MM.1S (cell line): Measurements from ENCODE around the gene METTL22.

ENCODE experiments used
- DNase-seq: peaks from one replicate; pipeline ENCODE4 v3.0.0-alpha.2; 2015
- H2AFZ ChIP-seq: fragments of 300-600 bp; sonication (generic); 2 replicates; pipeline ENCODE4 v1.6.0; 2016; ENCODE audit warnings: antibody characterized with exemption, low read length
- H3F3A ChIP-seq: fragments of 300-600 bp; sonication (generic); 2 replicates; pipeline ENCODE4 v1.6.1; 2016; ENCODE audit warnings: mild to moderate bottlenecking, antibody characterized with exemption, low read length, moderate library complexity, mixed read lengths; ENCODE audit not compliant: insufficient read depth
- H3K27ac ChIP-seq: fragments of 300-600 bp; sonication (generic); 2 replicates; pipeline ENCODE4 v1.5.1; 2016; ENCODE audit warnings: mild to moderate bottlenecking, low read length
- H3K27me3 ChIP-seq: fragments of 300-600 bp; sonication (generic); replicated peaks from 2 replicates; pipeline ENCODE4 v1.6.0; 2016; ENCODE audit warnings: low read length; ENCODE audit not compliant: insufficient read depth
- H3K36me3 ChIP-seq: fragments of 300-600 bp; sonication (generic); replicated peaks from 2 replicates; pipeline ENCODE4 v1.6.1; 2016; ENCODE audit warnings: mild to moderate bottlenecking, low read length, mixed read lengths; ENCODE audit not compliant: insufficient read depth
- H3K4me1 ChIP-seq: fragments of 300-600 bp; sonication (generic); 2 replicates; pipeline ENCODE4 v1.6.1; 2016; ENCODE audit warnings: low read length, mixed read lengths
- H3K4me2 ChIP-seq: fragments of 300-600 bp; sonication (generic); 2 replicates; pipeline ENCODE4 v1.6.0; 2016; ENCODE audit warnings: low read depth, low read length
- H3K4me3 ChIP-seq: fragments of 300-600 bp; sonication (generic); 2 replicates; pipeline ENCODE4 v1.5.1; 2016; ENCODE audit warnings: low read length, mixed read lengths
- H3K79me2 ChIP-seq: fragments of 300-600 bp; sonication (generic); 2 replicates; pipeline ENCODE4 v1.6.1; 2016; ENCODE audit warnings: mixed run types, low read length, mixed read lengths
- H3K9ac ChIP-seq: fragments of 300-600 bp; sonication (generic); 2 replicates; pipeline ENCODE4 v1.6.1; 2016; ENCODE audit warnings: low read length, mixed read lengths
- H3K9me2 ChIP-seq: fragments of 300-600 bp; sonication (generic); replicated peaks from 2 replicates; pipeline ENCODE4 v1.6.1; 2016; ENCODE audit warnings: mild to moderate bottlenecking, low read length, mixed read lengths; ENCODE audit not compliant: insufficient read depth
- H3K9me3 ChIP-seq: fragments of 300-600 bp; sonication (generic); replicated peaks from 2 replicates; pipeline ENCODE4 v1.6.1; 2016; ENCODE audit warnings: mild to moderate bottlenecking, low read length, mixed read lengths; ENCODE audit not compliant: insufficient read depth
- H4K20me1 ChIP-seq: fragments of 300-600 bp; sonication (generic); 2 replicates; pipeline ENCODE4 v1.6.1; 2016; ENCODE audit warnings: mild to moderate bottlenecking, low read length, moderate library complexity, mixed read lengths; ENCODE audit not compliant: insufficient read depth
- EZH2 ChIP-seq: fragments of 300-600 bp; sonication (generic); optimal IDR thresholded peaks from 2 replicates; pipeline ENCODE3; 2017; ENCODE audit warnings: low read depth, mild to moderate bottlenecking, antibody characterized with exemption, low read length, mixed read lengths
- EZH2phosphoT487 ChIP-seq: fragments of 300-600 bp; sonication (generic); IDR thresholded peaks from 2 replicates; pipeline ENCODE4 v1.6.1; 2018; ENCODE audit warnings: antibody characterized with exemption, low read length
- TF ChIP-seq, protein P1 (sequence below): fragments of 300-600 bp; sonication (generic); IDR thresholded peaks from 2 replicates; pipeline ENCODE4 v1.5.1; 2016; ENCODE audit warnings: antibody characterized with exemption, low read length, mixed read lengths

The METTL22 gene

DNA sequence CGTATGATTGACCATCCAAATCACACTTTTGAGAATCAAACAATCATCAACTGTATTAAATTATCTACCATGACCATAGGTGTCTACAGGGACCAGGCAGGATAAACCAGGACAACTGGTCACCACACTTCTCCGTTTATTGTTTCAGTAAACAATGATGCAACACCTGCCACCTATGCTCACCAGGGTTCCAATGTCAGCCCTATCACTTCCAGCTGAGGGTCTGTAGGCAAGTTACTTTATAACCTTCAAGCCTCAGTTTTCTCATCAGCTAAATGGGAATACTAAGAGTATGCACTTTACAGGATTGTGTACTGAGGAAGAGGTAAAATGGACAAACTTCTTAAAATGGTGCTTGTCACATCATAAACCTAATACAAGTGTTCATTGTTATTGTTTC, 46.1 kb upstream of the METTL22 start:
- 0 out of 2 replicates have a peak, but pooled peaks cover 4% of the 10 kb centered on the region for H3K4me1 ChIP-seq
- no peaks in the 10 kb centered on the region for H3K9me2 ChIP-seq
- no peaks in the 10 kb centered on the region for H3K27me3 ChIP-seq
- no peak overlapping the region for H3K4me2 ChIP-seq
- TF ChIP-seq EZH2, result no peak
- TF ChIP-seq, protein P1, sequence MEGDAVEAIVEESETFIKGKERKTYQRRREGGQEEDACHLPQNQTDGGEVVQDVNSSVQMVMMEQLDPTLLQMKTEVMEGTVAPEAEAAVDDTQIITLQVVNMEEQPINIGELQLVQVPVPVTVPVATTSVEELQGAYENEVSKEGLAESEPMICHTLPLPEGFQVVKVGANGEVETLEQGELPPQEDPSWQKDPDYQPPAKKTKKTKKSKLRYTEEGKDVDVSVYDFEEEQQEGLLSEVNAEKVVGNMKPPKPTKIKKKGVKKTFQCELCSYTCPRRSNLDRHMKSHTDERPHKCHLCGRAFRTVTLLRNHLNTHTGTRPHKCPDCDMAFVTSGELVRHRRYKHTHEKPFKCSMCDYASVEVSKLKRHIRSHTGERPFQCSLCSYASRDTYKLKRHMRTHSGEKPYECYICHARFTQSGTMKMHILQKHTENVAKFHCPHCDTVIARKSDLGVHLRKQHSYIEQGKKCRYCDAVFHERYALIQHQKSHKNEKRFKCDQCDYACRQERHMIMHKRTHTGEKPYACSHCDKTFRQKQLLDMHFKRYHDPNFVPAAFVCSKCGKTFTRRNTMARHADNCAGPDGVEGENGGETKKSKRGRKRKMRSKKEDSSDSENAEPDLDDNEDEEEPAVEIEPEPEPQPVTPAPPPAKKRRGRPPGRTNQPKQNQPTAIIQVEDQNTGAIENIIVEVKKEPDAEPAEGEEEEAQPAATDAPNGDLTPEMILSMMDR, result no peak
- TF ChIP-seq EZH2phosphoT487, result no peak
- no peaks in the 10 kb centered on the region for H3F3A ChIP-seq
- no peaks in the 10 kb centered on the region for H4K20me1 ChIP-seq
- no peak for DNase-seq
- H3K36me3 ChIP-seq, result no peaks in the 10 kb centered on the region
- no peaks in the 10 kb centered on the region for H3K79me2 ChIP-seq
- no peak overlapping the region for H2AFZ ChIP-seq
- no peak overlapping the region for H3K4me3 ChIP-seq
- no peak overlapping the region for H3K9ac ChIP-seq
- no peak overlapping the region for H3K27ac ChIP-seq
- no peaks in the 10 kb centered on the region for H3K9me3 ChIP-seq

DNA sequence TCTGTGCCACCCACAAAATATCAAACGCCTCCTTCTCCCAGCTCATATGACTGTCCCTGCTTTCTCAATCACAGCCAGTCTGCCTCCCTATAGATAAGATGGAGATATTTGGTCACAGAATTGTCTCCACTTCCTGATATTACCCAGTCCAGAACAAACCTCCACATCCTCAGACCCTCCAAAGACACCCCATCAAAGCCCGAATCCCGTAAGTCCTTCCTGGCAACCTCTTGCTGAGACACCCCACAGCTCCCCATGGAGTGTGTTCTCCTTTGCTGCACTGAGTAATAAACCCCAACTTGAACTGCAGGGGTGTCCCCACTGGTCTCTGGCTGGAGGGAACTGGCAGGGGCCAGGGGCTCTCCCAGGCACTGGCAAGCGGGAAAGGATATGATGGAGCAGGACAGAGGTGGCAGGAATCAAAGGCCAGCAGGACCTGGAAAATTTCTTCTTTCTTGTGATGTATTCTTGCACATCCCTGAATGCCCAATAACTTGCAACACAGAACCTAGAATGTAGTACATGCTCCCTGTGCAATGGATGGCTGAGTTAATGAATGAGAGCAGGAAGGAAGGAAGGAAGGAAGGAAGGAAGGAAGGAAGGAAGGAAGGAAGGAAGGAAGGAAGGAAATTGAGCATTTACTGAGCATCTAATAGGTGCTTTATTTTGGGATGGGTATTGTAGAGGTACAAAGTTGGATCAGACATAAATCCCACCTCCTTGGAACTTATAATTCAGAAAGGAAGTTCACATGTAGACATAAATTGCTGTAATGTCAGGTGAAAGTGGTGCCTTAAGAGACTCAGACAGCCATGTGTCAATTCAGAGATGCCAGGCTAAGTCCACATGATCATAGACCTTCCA, 45.1 kb upstream of the METTL22 start:
- H3K27me3 ChIP-seq, result no peaks in the 10 kb centered on the region
- H3K4me2 ChIP-seq, result no peak overlapping the region
- DNase-seq, result no peak
- TF ChIP-seq EZH2 (no peak), EZH2phosphoT487 (no peak)
- TF ChIP-seq, protein P1, result no peak
- H3K27ac ChIP-seq, result no peak overlapping the region
- no peaks in the 10 kb centered on the region for H3K9me2 ChIP-seq
- no peaks in the 10 kb centered on the region for H3K36me3 ChIP-seq
- 0 out of 2 replicates have a peak, but pooled peaks cover 6% of the 10 kb centered on the region for H3F3A ChIP-seq
- no peak overlapping the region for H2AFZ ChIP-seq
- no peak overlapping the region for H3K4me3 ChIP-seq
- no peaks in the 10 kb centered on the region for H3K79me2 ChIP-seq
- no peaks in the 10 kb centered on the region for H3K9me3 ChIP-seq
- H3K4me1 ChIP-seq, result 0 out of 2 replicates have a peak, but pooled peaks cover 4% of the 10 kb centered on the region
- no peak overlapping the region for H3K9ac ChIP-seq
- no peaks in the 10 kb centered on the region for H4K20me1 ChIP-seq

DNA sequence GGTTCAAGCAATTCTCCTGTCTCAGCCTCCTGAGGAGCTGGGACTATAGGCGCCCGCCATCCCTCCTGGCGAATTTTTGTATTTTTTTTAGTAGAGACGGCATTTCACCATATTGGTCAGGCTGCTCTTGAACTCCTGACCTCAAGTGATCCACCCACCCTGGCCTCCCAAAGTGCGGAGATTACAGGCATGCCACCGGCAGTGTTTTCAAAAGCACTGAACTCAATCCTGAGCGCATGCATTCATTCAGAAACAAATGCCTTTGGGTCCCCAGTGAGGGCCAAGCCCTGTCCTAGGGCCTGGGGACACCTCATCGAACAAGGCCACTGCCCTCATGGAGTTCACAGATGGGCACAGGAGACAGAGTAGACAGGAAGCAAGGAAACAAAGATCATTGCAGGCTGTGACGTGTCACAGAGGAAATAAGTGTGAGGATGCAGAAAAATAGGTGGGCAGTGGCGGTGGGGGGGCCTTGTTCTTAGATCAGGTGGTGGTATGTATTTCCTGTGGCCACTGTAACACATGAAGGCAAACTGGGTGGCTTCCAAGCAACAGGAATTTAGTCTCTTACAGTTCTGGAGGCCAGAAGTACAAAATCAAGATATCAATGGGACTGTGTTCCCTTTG, 43.7 kb upstream of the METTL22 start:
- Histone ChIP-seq H3K79me2 (no peaks in the 10 kb centered on the region), H4K20me1 (no peaks in the 10 kb centered on the region), H3K36me3 (no peaks in the 10 kb centered on the region), H3K4me1 (peaks cover 15% of the 10 kb centered on the region), H2AFZ (no peak overlapping the region), H3K9ac (no peak overlapping the region), H3K4me3 (no peak overlapping the region), H3K4me2 (no peak overlapping the region), H3K27me3 (no peaks in the 10 kb centered on the region), H3F3A (peaks cover 17% of the 10 kb centered on the region), H3K9me3 (no peaks in the 10 kb centered on the region), H3K9me2 (no peaks in the 10 kb centered on the region), H3K27ac (no peak overlapping the region)
- TF ChIP-seq EZH2phosphoT487, result no peak
- no peak for TF ChIP-seq EZH2
- TF ChIP-seq, protein P1, result no peak
- no peak for DNase-seq
